H9 (cell line): Measurements from ENCODE around the gene SCUBE2. TPM values are rescaled to one million over a fixed set of nuclear protein-coding genes. Genes with fewer than 3 reads are reported as not detected.

Experiments
- DNase-seq: peaks from one replicate; pipeline ENCODE4 v3.0.0-alpha.2; 2017
- H2AFZ ChIP-seq: one replicate; pipeline ENCODE4 v1.6.1; 2013; ENCODE audit warnings: mild to moderate bottlenecking, low read length, control low read depth, moderate library complexity
- H2AK5ac ChIP-seq: 2 replicates; pipeline ENCODE4 v1.6.1; 2013; ENCODE audit warnings: low read length, control low read depth, mixed read lengths; ENCODE audit not compliant: insufficient read length
- H2BK120ac ChIP-seq: one replicate; pipeline ENCODE4 v1.6.1; 2013; ENCODE audit warnings: low read depth, mild to moderate bottlenecking, low read length, control low read depth, inconsistent platforms; ENCODE audit not compliant: poor library complexity, severe bottlenecking
- H2BK12ac ChIP-seq: 2 replicates; pipeline ENCODE4 v1.6.1; 2013; ENCODE audit warnings: low read length, control low read depth, mixed read lengths, low read depth; ENCODE audit not compliant: insufficient read length
- H2BK15ac ChIP-seq: 2 replicates; pipeline ENCODE4 v1.6.1; 2013; ENCODE audit warnings: low read depth, low read length, control low read depth
- H2BK20ac ChIP-seq: one replicate; pipeline ENCODE4 v1.6.1; 2013; ENCODE audit warnings: low read depth, mild to moderate bottlenecking, low read length, control low read depth, inconsistent platforms; ENCODE audit not compliant: poor library complexity, severe bottlenecking
- H2BK5ac ChIP-seq: 2 replicates; pipeline ENCODE4 v1.6.1; 2013; ENCODE audit warnings: low read length, control low read depth, mixed read lengths; ENCODE audit not compliant: insufficient read length
- H3K14ac ChIP-seq: 2 replicates; pipeline ENCODE4 v1.6.1; 2013; ENCODE audit warnings: low read length, control low read depth; ENCODE audit not compliant: insufficient read depth
- H3K18ac ChIP-seq: 2 replicates; pipeline ENCODE4 v1.6.1; 2013; ENCODE audit warnings: low read depth, mild to moderate bottlenecking, mixed read lengths, low read length, control low read depth; ENCODE audit not compliant: insufficient read length
- H3K23ac ChIP-seq: 2 replicates; pipeline ENCODE4 v1.6.1; 2013; ENCODE audit warnings: low read length, control low read depth, mixed read lengths, low read depth; ENCODE audit not compliant: insufficient read length
- H3K23me2 ChIP-seq: 2 replicates; pipeline ENCODE4 v1.6.1; 2013; ENCODE audit warnings: low read depth, mild to moderate bottlenecking, mixed read lengths, low read length, control low read depth; ENCODE audit not compliant: insufficient read length, poor library complexity, severe bottlenecking
- H3K27ac ChIP-seq: 2 replicates; pipeline ENCODE4 v1.5.1; 2013; ENCODE audit warnings: low read length, control low read depth, mixed read lengths, low read depth; ENCODE audit not compliant: insufficient read length
- H3K27me3 ChIP-seq: 2 replicates; pipeline ENCODE4 v1.6.1; 2013; ENCODE audit warnings: low read length, control low read depth, inconsistent platforms; ENCODE audit not compliant: insufficient read depth
- H3K4ac ChIP-seq: 2 replicates; pipeline ENCODE4 v1.6.1; 2013; ENCODE audit warnings: low read depth, mild to moderate bottlenecking, control low read depth, inconsistent platforms, low read length, moderate library complexity
- H3K4me1 ChIP-seq: 2 replicates; pipeline ENCODE4 v1.6.1; 2013; ENCODE audit warnings: low read length, control low read depth, inconsistent platforms; ENCODE audit not compliant: insufficient read depth
- H3K4me2 ChIP-seq: 2 replicates; pipeline ENCODE4 v1.6.1; 2013; ENCODE audit warnings: low read length, control low read depth, mixed read lengths; ENCODE audit not compliant: insufficient read length, insufficient read depth
- H3K56ac ChIP-seq: 2 replicates; pipeline ENCODE4 v1.6.1; 2013; ENCODE audit warnings: low read depth, mild to moderate bottlenecking, mixed read lengths, low read length, control low read depth; ENCODE audit not compliant: insufficient read length
- H3K79me1 ChIP-seq: 2 replicates; pipeline ENCODE4 v1.6.1; 2013; ENCODE audit warnings: low read depth, mild to moderate bottlenecking, moderate library complexity, low read length, control low read depth, inconsistent platforms; ENCODE audit not compliant: insufficient read depth, poor library complexity, severe bottlenecking
- H3K79me2 ChIP-seq: 2 replicates; pipeline ENCODE4 v1.6.1; 2013; ENCODE audit warnings: low read length, control low read depth, inconsistent platforms; ENCODE audit not compliant: insufficient read depth
- H3K9ac ChIP-seq: 2 replicates; pipeline ENCODE4 v1.6.1; 2013; ENCODE audit warnings: low read length, control low read depth, mixed read lengths; ENCODE audit not compliant: insufficient read length; ENCODE audit errors: extremely low read depth
- H3K9me3 ChIP-seq: one replicate; pipeline ENCODE4 v1.6.1; 2013; ENCODE audit warnings: low read depth, low read length, inconsistent platforms; ENCODE audit not compliant: control insufficient read depth
- H3T11ph ChIP-seq: one replicate; pipeline ENCODE4 v1.6.1; 2013; ENCODE audit warnings: mild to moderate bottlenecking, low read length, control low read depth, inconsistent platforms
- H4K20me1 ChIP-seq: one replicate; pipeline ENCODE4 v1.6.1; 2013; ENCODE audit not compliant: control insufficient read depth, insufficient read length, insufficient read depth
- H4K5ac ChIP-seq: 2 replicates; pipeline ENCODE4 v1.6.1; 2013; ENCODE audit warnings: low read depth, mild to moderate bottlenecking, mixed read lengths, low read length, control low read depth; ENCODE audit not compliant: insufficient read length
- H4K8ac ChIP-seq: replicated peaks from 2 replicates; pipeline ENCODE4 v1.6.1; 2013; ENCODE audit warnings: low read length, control low read depth, mixed read lengths, low read depth; ENCODE audit not compliant: insufficient read length
- H4K91ac ChIP-seq: 2 replicates; pipeline ENCODE4 v1.6.1; 2013; ENCODE audit warnings: low read depth, mild to moderate bottlenecking, moderate library complexity, mixed read lengths, low read length, control low read depth; ENCODE audit not compliant: insufficient read length
- H3K27ac Mint-ChIP-seq, 3 experiments: 2 replicates in 2 of 3; 3 replicates in 1 of 3; pipeline ENCODE4 v1.8.0; 2020 to 2021; ENCODE audit warnings: mixed read lengths in 3 of 3, mild to moderate bottlenecking in 1 of 3, moderate library complexity in 1 of 3
- H3K27me3 Mint-ChIP-seq: 2 replicates; pipeline ENCODE4 v1.8.0; 2021; ENCODE audit warnings: low read depth, mild to moderate bottlenecking, moderate library complexity, mixed read lengths
- H3K36me3 Mint-ChIP-seq, 3 experiments: 2 replicates in 2 of 3; 3 replicates in 1 of 3; pipeline ENCODE4 v1.8.0; 2020 to 2021; ENCODE audit warnings: low read depth in 3 of 3, mixed read lengths in 3 of 3; ENCODE audit not compliant: insufficient read depth in 1 of 3
- H3K4me1 Mint-ChIP-seq, 2 experiments: 2 replicates each; pipeline ENCODE4 v1.8.0; 2020; ENCODE audit warnings: mixed read lengths in 2 of 2
- H3K4me3 Mint-ChIP-seq, 2 experiments: 2 replicates in 1 of 2; 3 replicates in 1 of 2; pipeline ENCODE4 v1.8.0; 2020 to 2021; ENCODE audit warnings: mild to moderate bottlenecking in 2 of 2, mixed read lengths in 2 of 2, moderate library complexity in 1 of 2
- H3K9me3 Mint-ChIP-seq, 2 experiments: 2 replicates in 1 of 2; 3 replicates in 1 of 2; pipeline ENCODE4 v1.8.0; 2020; ENCODE audit warnings: mild to moderate bottlenecking in 2 of 2, mixed read lengths in 2 of 2, moderate library complexity in 1 of 2
- WGBS: extraction: QIAGEN DNeasy Blood & Tissue Kit; methylation state at CpG from one replicate; pipeline ENCODE4 v1.1.7; 2013; ENCODE audit warnings: missing lambda C conversion rate, low lambda C conversion rate, mixed read lengths; ENCODE audit not compliant: insufficient read length; ENCODE audit errors: extremely low coverage; 5-methylcytosine and 5-hydroxymethylcytosine counted together
- total RNA-seq: library from RNA; stranded (reverse); gene quantifications from 2 replicates; pipeline ENCODE4 v1.2.1, GENCODE V29; 2021
- TF ChIP-seq, protein P1 (sequence below): fragments of 200-600 bp; sonication (generic); conservative IDR thresholded peaks from 3 replicates; pipeline ENCODE4 v1.8.0; 2021; ENCODE audit warnings: antibody characterized with exemption, mild to moderate bottlenecking

Gene SCUBE2
- total RNA-seq, 1 experiment from 2014 or later: 1.6 TPM

DNA sequence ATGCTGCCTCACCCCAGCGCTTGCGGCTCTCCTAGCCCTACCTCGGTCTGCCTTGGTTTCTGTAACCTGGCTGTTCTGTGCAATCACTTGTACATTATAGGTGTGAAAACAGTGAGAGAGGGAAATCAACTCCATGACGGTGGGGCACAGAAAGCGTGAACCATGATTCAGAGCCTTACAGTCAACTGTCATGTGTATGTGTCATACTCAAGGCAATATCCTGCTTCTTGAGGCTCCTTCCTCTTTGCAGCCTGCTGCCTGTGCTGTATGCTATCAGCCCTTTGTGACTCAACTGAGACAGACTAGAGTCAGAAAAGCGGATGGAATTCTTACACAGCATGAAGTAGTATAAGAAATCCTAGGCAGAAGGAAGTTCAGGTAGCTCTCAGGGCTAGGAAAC, 89.7 kb downstream of the SCUBE2 start:
- no peak overlapping the region for H3K27ac Mint-ChIP-seq
- no peak overlapping the region for H2BK12ac ChIP-seq
- no CpG with 5 or more reads among the region's 6 CpGs for WGBS
- peaks cover 4 to 15% of the 10 kb centered on the region in 2 experiments for H3K4me1 Mint-ChIP-seq
- no peak overlapping the region for H3T11ph ChIP-seq
- H3K4me2 ChIP-seq: no peak overlapping the region
- H3K79me2 ChIP-seq: no peaks in the 10 kb centered on the region
- TF ChIP-seq, protein P1, sequence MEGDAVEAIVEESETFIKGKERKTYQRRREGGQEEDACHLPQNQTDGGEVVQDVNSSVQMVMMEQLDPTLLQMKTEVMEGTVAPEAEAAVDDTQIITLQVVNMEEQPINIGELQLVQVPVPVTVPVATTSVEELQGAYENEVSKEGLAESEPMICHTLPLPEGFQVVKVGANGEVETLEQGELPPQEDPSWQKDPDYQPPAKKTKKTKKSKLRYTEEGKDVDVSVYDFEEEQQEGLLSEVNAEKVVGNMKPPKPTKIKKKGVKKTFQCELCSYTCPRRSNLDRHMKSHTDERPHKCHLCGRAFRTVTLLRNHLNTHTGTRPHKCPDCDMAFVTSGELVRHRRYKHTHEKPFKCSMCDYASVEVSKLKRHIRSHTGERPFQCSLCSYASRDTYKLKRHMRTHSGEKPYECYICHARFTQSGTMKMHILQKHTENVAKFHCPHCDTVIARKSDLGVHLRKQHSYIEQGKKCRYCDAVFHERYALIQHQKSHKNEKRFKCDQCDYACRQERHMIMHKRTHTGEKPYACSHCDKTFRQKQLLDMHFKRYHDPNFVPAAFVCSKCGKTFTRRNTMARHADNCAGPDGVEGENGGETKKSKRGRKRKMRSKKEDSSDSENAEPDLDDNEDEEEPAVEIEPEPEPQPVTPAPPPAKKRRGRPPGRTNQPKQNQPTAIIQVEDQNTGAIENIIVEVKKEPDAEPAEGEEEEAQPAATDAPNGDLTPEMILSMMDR: no peak
- no peak overlapping the region for H4K91ac ChIP-seq
- no peak overlapping the region for H3K14ac ChIP-seq
- H2BK120ac ChIP-seq: no peak overlapping the region
- no peaks in the 10 kb centered on the region for H4K20me1 ChIP-seq
- peaks cover 27% of the 10 kb centered on the region for H3K27me3 ChIP-seq
- no peaks in the 10 kb centered on the region for H3K4me1 ChIP-seq
- H3K4me3 Mint-ChIP-seq: no peak overlapping the region
- H2BK15ac ChIP-seq: no peak overlapping the region
- no peak for DNase-seq
- H3K27me3 Mint-ChIP-seq: peaks cover 61% of the 10 kb centered on the region
- H3K23ac ChIP-seq: no peak overlapping the region
- no peaks in the 10 kb centered on the region for H3K9me3 Mint-ChIP-seq
- no peak overlapping the region for H3K18ac ChIP-seq
- H3K9ac ChIP-seq: no peak overlapping the region
- H2BK20ac ChIP-seq: no peak overlapping the region
- H3K27ac ChIP-seq: no peak overlapping the region
- no peak overlapping the region for H2AFZ ChIP-seq
- H3K36me3 Mint-ChIP-seq: no peaks in the 10 kb centered on the region
- H3K56ac ChIP-seq: no peak overlapping the region
- H2BK5ac ChIP-seq: no peak overlapping the region
- H4K5ac ChIP-seq: no peak overlapping the region
- H4K8ac ChIP-seq: no peak overlapping the region
- no peaks in the 10 kb centered on the region for H3K79me1 ChIP-seq
- H3K23me2 ChIP-seq: peaks cover 8% of the 10 kb centered on the region
- H3K4ac ChIP-seq: no peak overlapping the region
- H2AK5ac ChIP-seq: no peak overlapping the region
- H3K9me3 ChIP-seq: no peaks in the 10 kb centered on the region
